ENCODE data around the gene TCEA3.

The TCEA3 gene

GRCh38 chr1:23370709-23371584, 53.6 kb downstream of the TCEA3 start:
- H3K4ac ChIP-seq (ENCODE audit: low read length) = no peak overlapping the region
- no peak overlapping the region for H2AFZ ChIP-seq (ENCODE audit: low read length)
- no peak overlapping the region for H2BK5ac ChIP-seq (ENCODE audit: low read length)
- H3K27me3 ChIP-seq (ENCODE audit: control insufficient read depth in 3 of 3, insufficient read depth in 3 of 3, low read depth in 1 of 3, low read length in 3 of 3) = no peaks in the 10 kb centered on the region
- H3K79me1 ChIP-seq (ENCODE audit: low read depth, low read length) = no peaks in the 10 kb centered on the region
- no peak overlapping the region for H4K8ac ChIP-seq (ENCODE audit: low read depth, low read length)
- peaks cover 29 to 33% of the 10 kb centered on the region in 2 donors for H3K4me1 ChIP-seq (ENCODE audit: control insufficient read depth in 2 of 2, insufficient read depth in 1 of 2, low read depth in 1 of 2, low read length in 2 of 2)
- no peak overlapping the region for H2BK120ac ChIP-seq (ENCODE audit: low read depth, low read length)
- H4K91ac ChIP-seq (ENCODE audit: low read depth, low read length, poor library complexity) = no peak overlapping the region
- WGBS, 2 donors (ENCODE audit: extremely low coverage in 2 of 2, insufficient read length in 2 of 2, insufficient replicate concordance in 1 of 2) = no CpG with 5 or more reads among the region's 13 CpGs
- peak overlapping the region; percentile 99 for H3K27ac ChIP-seq (replicated peaks; ENCODE audit: low read length)
- no peak overlapping the region for H2BK15ac ChIP-seq (ENCODE audit: low read length)
- H3K9ac ChIP-seq (ENCODE audit: low read depth, low read length, poor library complexity) = no peak overlapping the region
- DNase-seq (ENCODE audit: low spot score) = peak; percentile 97
- no peak overlapping the region for H3K23ac ChIP-seq (ENCODE audit: low read depth, low read length, poor library complexity)
- peak overlapping the region; percentile 61 for H3K18ac ChIP-seq (ENCODE audit: low read length)
- no peak overlapping the region for H3K14ac ChIP-seq (ENCODE audit: low read length)
- no peak overlapping the region for H2AK5ac ChIP-seq (ENCODE audit: low read depth, low read length)
- H3K9me3 ChIP-seq (replicated peaks in 1 of 2; ENCODE audit: control insufficient read depth in 2 of 2, insufficient read depth in 1 of 2, low read depth in 1 of 2, low read length in 2 of 2) = peaks cover 0 to 19% of the 10 kb centered on the region in 2 donors
- peak overlapping the region in 1 of 2 donors; percentile 85 for H3K4me3 ChIP-seq (ENCODE audit: low read length in 2 of 2)
- peak overlapping the region; percentile 39 for H3K4me2 ChIP-seq (ENCODE audit: insufficient read depth, low read length, poor library complexity, severe bottlenecking)
- H3K36me3 ChIP-seq (replicated peaks in 1 of 2; ENCODE audit: control insufficient read depth in 2 of 2, insufficient read depth in 2 of 2, low read length in 2 of 2) = peaks cover 0 to 32% of the 10 kb centered on the region in 2 donors
- no peak overlapping the region for H2BK12ac ChIP-seq (ENCODE audit: low read length)

DNA sequence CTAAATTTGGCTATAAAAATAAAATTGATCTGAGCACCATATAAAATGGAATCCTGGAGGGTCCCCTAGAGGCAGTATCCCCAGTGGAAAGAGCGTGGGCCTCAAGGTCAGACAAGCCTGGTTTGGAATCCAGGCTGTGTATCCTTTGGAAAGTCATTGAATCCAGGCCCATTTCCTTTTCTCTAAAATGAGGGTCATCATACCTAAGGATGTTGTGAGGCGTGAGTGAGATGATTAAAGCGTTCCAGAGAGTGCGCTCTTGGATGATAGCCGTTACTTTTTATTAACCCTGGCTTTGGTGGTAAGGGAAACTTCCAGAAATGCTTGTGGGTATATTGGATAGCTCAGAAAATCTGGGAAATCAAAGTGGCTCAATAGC, 54.2 kb downstream of the TCEA3 start:
- H3K4me3 ChIP-seq (ENCODE audit: low read length in 2 of 2) = peak overlapping the region in 1 of 2 donors; percentile 85
- no peak overlapping the region for H3K4ac ChIP-seq (ENCODE audit: low read length)
- H3K18ac ChIP-seq (ENCODE audit: low read length) = no peak overlapping the region
- H3K79me1 ChIP-seq (ENCODE audit: low read depth, low read length) = no peaks in the 10 kb centered on the region
- H2BK5ac ChIP-seq (ENCODE audit: low read length) = no peak overlapping the region
- DNase-seq (ENCODE audit: low spot score) = no peak
- no peak overlapping the region for H3K14ac ChIP-seq (ENCODE audit: low read length)
- no peak overlapping the region for H2AFZ ChIP-seq (ENCODE audit: low read length)
- no peaks in the 10 kb centered on the region for H3K27me3 ChIP-seq (ENCODE audit: control insufficient read depth in 3 of 3, insufficient read depth in 3 of 3, low read depth in 1 of 3, low read length in 3 of 3)
- H3K9ac ChIP-seq (ENCODE audit: low read depth, low read length, poor library complexity) = no peak overlapping the region
- H2BK12ac ChIP-seq (ENCODE audit: low read length) = no peak overlapping the region
- H3K36me3 ChIP-seq (replicated peaks in 1 of 2; ENCODE audit: control insufficient read depth in 2 of 2, insufficient read depth in 2 of 2, low read length in 2 of 2) = peaks cover 0 to 39% of the 10 kb centered on the region in 2 donors
- H2AK5ac ChIP-seq (ENCODE audit: low read depth, low read length) = no peak overlapping the region
- H2BK120ac ChIP-seq (ENCODE audit: low read depth, low read length) = peak overlapping the region; percentile 13
- H3K4me1 ChIP-seq (ENCODE audit: control insufficient read depth in 2 of 2, insufficient read depth in 1 of 2, low read depth in 1 of 2, low read length in 2 of 2) = peaks cover 29 to 33% of the 10 kb centered on the region in 2 donors
- H3K4me2 ChIP-seq (ENCODE audit: insufficient read depth, low read length, poor library complexity, severe bottlenecking) = peak overlapping the region; percentile 31
- peaks cover 0 to 23% of the 10 kb centered on the region in 2 donors for H3K9me3 ChIP-seq (replicated peaks in 1 of 2; ENCODE audit: control insufficient read depth in 2 of 2, insufficient read depth in 1 of 2, low read depth in 1 of 2, low read length in 2 of 2)
- H4K91ac ChIP-seq (ENCODE audit: low read depth, low read length, poor library complexity) = no peak overlapping the region
- peak overlapping the region; percentile 99 for H3K27ac ChIP-seq (replicated peaks; ENCODE audit: low read length)
- H4K8ac ChIP-seq (ENCODE audit: low read depth, low read length) = no peak overlapping the region
- H3K23ac ChIP-seq (ENCODE audit: low read depth, low read length, poor library complexity) = no peak overlapping the region
- WGBS, 2 donors (ENCODE audit: extremely low coverage in 2 of 2, insufficient read length in 2 of 2, insufficient replicate concordance in 1 of 2) = no CpG with 5 or more reads among the region's 5 CpGs
- no peak overlapping the region for H2BK15ac ChIP-seq (ENCODE audit: low read length)

GRCh38 chr1:23369335-23370013, 55.1 kb downstream of the TCEA3 start, which contains the start of gene ZNF436:
TSS of gene ZNF436 (minus strand) at chr1:23369836. CDS start at chr1:23368005, 1,831 bp downstream.
- Histone ChIP-seq H3K9ac (ENCODE audit: low read depth, low read length, poor library complexity) (peak within 1 kb of the TSS; percentile 87), H2BK12ac (ENCODE audit: low read length) (no peak within 1 kb of the TSS), H4K91ac (ENCODE audit: low read depth, low read length, poor library complexity) (no peak within 1 kb of the TSS), H2AFZ (ENCODE audit: low read length) (peak within 1 kb of the TSS; percentile 90), H3K14ac (ENCODE audit: low read length) (peak within 1 kb of the TSS; percentile 72), H2BK15ac (ENCODE audit: low read length) (peak within 1 kb of the TSS; percentile 2), H3K27me3 (ENCODE audit: control insufficient read depth in 3 of 3, insufficient read depth in 3 of 3, low read depth in 1 of 3, low read length in 3 of 3) (no peaks in the 10 kb centered on the region), H3K4me3 (ENCODE audit: low read length in 2 of 2) (peak within 1 kb of the TSS; percentile 85 to 90), H3K36me3 (replicated peaks in 1 of 2; ENCODE audit: control insufficient read depth in 2 of 2, insufficient read depth in 2 of 2, low read length in 2 of 2) (peaks cover 0 to 44% of the 10 kb centered on the region in 2 donors), H4K8ac (ENCODE audit: low read depth, low read length) (peak within 1 kb of the TSS; percentile 45), H3K4me1 (ENCODE audit: control insufficient read depth in 2 of 2, insufficient read depth in 1 of 2, low read depth in 1 of 2, low read length in 2 of 2) (peaks cover 29 to 31% of the 10 kb centered on the region in 2 donors), H3K4me2 (ENCODE audit: insufficient read depth, low read length, poor library complexity, severe bottlenecking) (peak within 1 kb of the TSS; percentile 89), H3K4ac (ENCODE audit: low read length) (no peak within 1 kb of the TSS), H3K27ac (replicated peaks; ENCODE audit: low read length) (peak within 1 kb of the TSS; percentile 99), H3K18ac (ENCODE audit: low read length) (peak within 1 kb of the TSS; percentile 99), H3K79me1 (ENCODE audit: low read depth, low read length) (no peaks in the 10 kb centered on the region), H2AK5ac (ENCODE audit: low read depth, low read length) (peak within 1 kb of the TSS; percentile 87), H3K23ac (ENCODE audit: low read depth, low read length, poor library complexity) (peak within 1 kb of the TSS; percentile 77), H2BK120ac (ENCODE audit: low read depth, low read length) (peak within 1 kb of the TSS; percentile 13), H2BK5ac (ENCODE audit: low read length) (peak within 1 kb of the TSS; percentile 85), H3K9me3 (replicated peaks in 1 of 2; ENCODE audit: control insufficient read depth in 2 of 2, insufficient read depth in 1 of 2, low read depth in 1 of 2, low read length in 2 of 2) (peaks cover 1 to 27% of the 10 kb centered on the region in 2 donors)
- no peak for DNase-seq (ENCODE audit: low spot score)
- no CpG with 5 or more reads among the region's 29 CpGs for WGBS, 2 donors (ENCODE audit: extremely low coverage in 2 of 2, insufficient read length in 2 of 2, insufficient replicate concordance in 1 of 2)
